ENCODE data around the gene ENAH. TPM values are rescaled to one million over a fixed set of nuclear protein-coding genes. Genes with fewer than 3 reads are reported as not detected.
"Not testable (repeated sequence)": the region's sequence is repeated elsewhere in the genome, so short reads cannot be mapped to it uniquely, and the experiment has no call there.

ENAH gene
- polyA plus RNA-seq, 1 experiment: 40.9 TPM

- POLR2A ChIA-PET: interaction anchor here (0.6 kb wide), 1 partner anchor 117 kb away, joined by 5 read pairs; no protein-coding TSS in a partner anchor
- Histone ChIP-seq H3K36me3 (ENCODE audit: control insufficient read depth, insufficient read depth, low read length) (no peaks in the 10 kb centered on the region), H3K27me3 (ENCODE audit: control insufficient read depth, insufficient read depth, low read length) (no peaks in the 10 kb centered on the region), H3K4me3 (ENCODE audit: low read depth, low read length) (no peak overlapping the region)
- CTCF ChIA-PET: interaction anchor here (0.6 to 1.5 kb wide), 5 partner anchors 17 to 134 kb away, joined by 3 to 9 read pairs (median 3); no protein-coding TSS in a partner anchor
- no peak for TF ChIP-seq CTCF (IDR thresholded peaks at IDR 0.05; ENCODE audit: insufficient read depth, low read depth, low read length)
- peak; percentile 38 for DNase-seq (ENCODE audit: low read depth)
Measured at GRCh38 chr1:225657462-225657989, 4.6 kb upstream of the ENAH start.

- CTCF ChIA-PET; H3K27me3 ChIP-seq (ENCODE audit: control insufficient read depth, insufficient read depth, low read length); H3K36me3 ChIP-seq (ENCODE audit: control insufficient read depth, insufficient read depth, low read length); DNase-seq (ENCODE audit: low read depth); H3K4me3 ChIP-seq (ENCODE audit: low read depth, low read length): not testable (repeated sequence)
- POLR2A ChIA-PET: interaction anchor here (1.3 kb wide), 1 partner anchor 122 kb away, joined by 3 read pairs; the partner anchor contains the start of gene SRP9
Measured at GRCh38 chr1:225656259-225656655, 3.3 kb upstream of the ENAH start.

- no peaks in the 10 kb centered on the region for H3K27me3 ChIP-seq (ENCODE audit: control insufficient read depth, insufficient read depth, low read length)
- POLR2A ChIA-PET: interaction anchor here (0.9 to 1.3 kb wide), 2 partner anchors 117 to 122 kb away, joined by 3 to 4 read pairs; partner anchors contain the start of gene SRP9
- H3K36me3 ChIP-seq (ENCODE audit: control insufficient read depth, insufficient read depth, low read length): no peaks in the 10 kb centered on the region
- CTCF ChIA-PET: interaction anchor here (0.7 to 1.6 kb wide), 9 partner anchors 12 to 181 kb away, joined by 3 to 9 read pairs (median 3); no protein-coding TSS in a partner anchor
- no peak for TF ChIP-seq CTCF (IDR thresholded peaks at IDR 0.05; ENCODE audit: insufficient read depth, low read depth, low read length)
- peak; percentile 95 for DNase-seq (ENCODE audit: low read depth)
- no peak overlapping the region for H3K4me3 ChIP-seq (ENCODE audit: low read depth, low read length)
Measured at GRCh38 chr1:225655509-225656258, 2.8 kb upstream of the ENAH start.

- DNase-seq (ENCODE audit: low read depth): no peak
- no peaks in the 10 kb centered on the region for H3K36me3 ChIP-seq (ENCODE audit: control insufficient read depth, insufficient read depth, low read length)
- no peaks in the 10 kb centered on the region for H3K27me3 ChIP-seq (ENCODE audit: control insufficient read depth, insufficient read depth, low read length)
- TF ChIP-seq CTCF (IDR thresholded peaks at IDR 0.05; ENCODE audit: insufficient read depth, low read depth, low read length): no peak
- no peak overlapping the region for H3K4me3 ChIP-seq (ENCODE audit: low read depth, low read length)
- ChIA-PET POLR2A (interaction anchor here (0.9 kb wide), 1 partner anchor 118 kb away, joined by 4 read pairs; no protein-coding TSS in a partner anchor), CTCF (interaction anchor here (0.7 to 1.6 kb wide), 10 partner anchors 12 to 180 kb away, joined by 3 to 9 read pairs (median 3); partner anchors contain the start of gene SRP9)
Measured at GRCh38 chr1:225654688-225655508, 2.0 kb upstream of the ENAH start.

GRCh38 chr1:225654277-225654597 is 1.3 kb upstream of the ENAH start:
- ChIA-PET CTCF (interaction anchor here (1.2 to 1.6 kb wide), 3 partner anchors 11 to 120 kb away, joined by 3 to 4 read pairs (median 3); no protein-coding TSS in a partner anchor), POLR2A (no interaction called here)
- Histone ChIP-seq H3K27me3 (ENCODE audit: control insufficient read depth, insufficient read depth, low read length) (no peaks in the 10 kb centered on the region), H3K4me3 (ENCODE audit: low read depth, low read length) (peak overlapping the region; percentile 79), H3K36me3 (ENCODE audit: control insufficient read depth, insufficient read depth, low read length) (no peaks in the 10 kb centered on the region)
- no peak for DNase-seq (ENCODE audit: low read depth)
- no peak for TF ChIP-seq CTCF (IDR thresholded peaks at IDR 0.05; ENCODE audit: insufficient read depth, low read depth, low read length)

All from BJ (cell line).